Measurements from ENCODE around the gene SLC51A.

Gene SLC51A

GRCh38 chr3:196217307-196218154 lies 1.2 kb downstream of the SLC51A start:
- DNase-seq, result no peak

GRCh38 chr3:196218155-196218712 lies 1.9 kb downstream of the SLC51A start:
- no peak for DNase-seq

GRCh38 chr3:196219194-196219969 lies 3.0 kb downstream of the SLC51A start:
- peak; percentile 36 for DNase-seq

GRCh38 chr3:196219970-196220311 lies 3.6 kb downstream of the SLC51A start:
- DNase-seq, result no peak

GRCh38 chr3:196220587-196220986 lies 4.3 kb downstream of the SLC51A start:
- no peak for DNase-seq

- no peak for DNase-seq
These were observed 4.7 kb downstream of the SLC51A start for GRCh38 chr3:196220991-196221390.

GRCh38 chr3:196222876-196223595 lies 6.7 kb downstream of the SLC51A start:
- no peak for DNase-seq

GRCh38 chr3:196225086-196225485 lies 8.8 kb downstream of the SLC51A start:
- DNase-seq, result no peak

- DNase-seq, result no peak
These were observed 9.5 kb downstream of the SLC51A start for GRCh38 chr3:196225763-196226364.

- DNase-seq, result no peak
These were observed 10.8 kb downstream of the SLC51A start for GRCh38 chr3:196227121-196227561.

GRCh38 chr3:196227629-196228493 lies 11.5 kb downstream of the SLC51A start:
- no peak for DNase-seq

GRCh38 chr3:196232154-196232881 lies 16.0 kb downstream of the SLC51A start:
- DNase-seq, result no peak

- no peak for DNase-seq
These were observed 16.5 kb downstream of the SLC51A start for GRCh38 chr3:196232882-196233251.

- no peak for DNase-seq
These were observed 19.3 kb downstream of the SLC51A start for GRCh38 chr3:196235452-196236122.

- no peak for DNase-seq
These were observed 19.9 kb downstream of the SLC51A start for GRCh38 chr3:196236223-196236622.

GRCh38 chr3:196237203-196237602 lies 20.9 kb downstream of the SLC51A start:
- no peak for DNase-seq

- peak; percentile 8 for DNase-seq
These were observed 22.6 kb downstream of the SLC51A start for GRCh38 chr3:196238612-196239560.

GRCh38 chr3:196240424-196240823 lies 24.1 kb downstream of the SLC51A start:
- no peak for DNase-seq

- no peak for DNase-seq
These were observed 25.4 kb downstream of the SLC51A start for GRCh38 chr3:196241704-196242103.

All from OCI-M1 (cell line).